ENCODE data around the gene ROCK2. TPM values are rescaled to one million over a fixed set of nuclear protein-coding genes. Genes with fewer than 3 reads are reported as not detected.

ROCK2 gene
- total and polyA plus RNA-seq, 9 of the 15 experiments (the other 6 are each of a cell fraction or from before 2014, with no cell fraction given): 4.9 to 30.6 (median 14.3) TPM

- TF ChIP-seq ZBTB8A (IDR thresholded peaks at IDR 0.05; ENCODE audit: partially characterized antibody) (no peak), ZNF316 (IDR thresholded peaks at IDR 0.05) (peak; percentile 65)
Observed at GRCh38 chr2:11298592-11298991, 45.8 kb downstream of the ROCK2 start (continued).

- CTCF ChIA-PET (ENCODE audit: low intra/inter-chr PET ratio): no interaction called here
- peaks cover 0 to 5% of the 10 kb centered on the region in 2 experiments; a peak in 2 of 5 replicates for H3K4me1 ChIP-seq (replicated peaks in 1 of 2; ENCODE audit: control insufficient read depth in 2 of 2, insufficient read depth in 2 of 2, low read length in 2 of 2)
- no peaks in the 10 kb centered on the region for H3K9me3 ChIP-seq (replicated peaks; ENCODE audit: control insufficient read depth, insufficient read depth, low read depth, low read length)
- no peak overlapping the region for H3K4me3 ChIP-seq
- H3K27ac ChIP-seq (ENCODE audit: extremely low read depth, low read depth, low read length): peak overlapping the region; percentile 81; the same call in 2 of the 3 replicates
- H3K79me2 ChIP-seq (ENCODE audit: control insufficient read depth, insufficient read depth, low read length): peaks cover 83% of the 10 kb centered on the region
- peak overlapping the region; percentile 79; the same call in 1 of the 2 replicates for H2AFZ ChIP-seq (ENCODE audit: low read depth, low read length)
- 66% methylated on average over 2 of the region's 2 CpGs for WGBS (ENCODE audit: insufficient coverage, low coverage, missing lambda C conversion rate)
- no peaks in the 10 kb centered on the region; the same call in 2 of the 3 replicates for H3K36me3 ChIP-seq (ENCODE audit: control insufficient read depth, insufficient read depth, low read length)
- intact Hi-C loops (cut with micrococcal nuclease) (no loop called here), in situ Hi-C loops (cut with MboI) (no loop called here)
- H3K27me3 ChIP-seq (ENCODE audit: control insufficient read depth in 2 of 2, insufficient read depth in 2 of 2, low read length in 2 of 2): no peaks in the 10 kb centered on the region
- no peak for DNase-seq (ENCODE audit: extremely low read depth in 1 of 4, low spot score in 3 of 4)
- POLR2A ChIA-PET: interaction anchor here (1.0 to 1.5 kb wide), 3 partner anchors 15 to 277 kb away, joined by 3 to 4 read pairs (median 3); no protein-coding TSS in a partner anchor
- TF ChIP-seq CEBPG (CRISPR knock-in tag; IDR thresholded peaks at IDR 0.05): no peak
- TF ChIP-seq CEBPG (tag; conservative IDR thresholded peaks at IDR 0.05 in 1 of 2, IDR thresholded peaks at IDR 0.05 in 1 of 2): peak; percentile 49 to 72; a peak in 3 of 4 replicates
- peak; percentile 83 for TF ChIP-seq CEBPB (tag; IDR thresholded peaks at IDR 0.05)
- TF ChIP-seq ZNF431 (CRISPR knock-in tag; IDR thresholded peaks at IDR 0.05): no peak
- H3K9me1 ChIP-seq (ENCODE audit: control insufficient read depth, insufficient read depth, low read length): no peaks in the 10 kb centered on the region
- FAIRE-seq: no peak
- no TSS peak for BruUV-seq (replicated peaks)
- no peak for ATAC-seq
- H3K4me2 ChIP-seq (ENCODE audit: insufficient read depth, low read length): no peak overlapping the region; the same call in 1 of the 2 replicates
- no peaks in the 10 kb centered on the region for H4K20me1 ChIP-seq (replicated peaks; ENCODE audit: control insufficient read depth, insufficient read depth, low read length)
- peak overlapping the region in 1 of 2 experiments; percentile 72; a peak in 2 of 4 replicates for H3K9ac ChIP-seq (ENCODE audit: insufficient read depth in 1 of 2, low read depth in 2 of 2, low read length in 2 of 2)
Observed at GRCh38 chr2:11296401-11296800, 48.0 kb downstream of the ROCK2 start.
